NCI-H1092 (cell line): Measurements from ENCODE around the gene FURIN.
"Not testable (repeated sequence)": the region's sequence is repeated elsewhere in the genome, so short reads cannot be mapped to it uniquely, and the experiment has no call there.

Source experiments
- DNase-seq: peaks from one replicate; lab custom pipeline; 2025; lab: John Stamatoyannopoulos, UW

FURIN gene

GRCh38 chr15:90868261-90868689 lies at the start of gene FURIN:
Gene FURIN, plus strand, starts transcription at chr15:90868588. Its CDS starts 7,153 bp downstream, at chr15:90875741.
- DNase-seq: no peak

- DNase-seq: no peak
These were observed 49.0 kb upstream of the FURIN start for GRCh38 chr15:90819390-90819789.

- DNase-seq: no peak
These were observed 48.5 kb upstream of the FURIN start for GRCh38 chr15:90819850-90820249.

DNA sequence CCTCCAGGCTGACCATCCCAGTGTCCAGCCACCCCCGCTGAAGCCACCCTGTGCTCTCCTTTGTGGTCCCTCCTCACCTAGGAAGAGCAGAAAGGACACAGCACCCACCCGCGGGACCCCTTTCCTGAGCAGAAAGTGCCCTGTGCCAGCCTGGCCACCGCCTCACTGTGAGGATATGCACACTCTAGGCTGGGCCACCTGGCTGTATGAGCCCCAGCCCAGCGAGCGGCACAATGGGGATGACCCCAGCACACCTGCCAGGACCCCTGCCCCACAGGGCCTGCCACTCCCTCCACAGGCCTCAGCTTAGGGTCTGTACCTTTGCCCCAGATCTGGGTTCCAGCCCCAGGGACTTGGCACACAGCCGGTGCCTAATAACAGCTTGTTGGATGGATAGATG lies 47.9 kb upstream of the FURIN start:
- no peak for DNase-seq

DNA sequence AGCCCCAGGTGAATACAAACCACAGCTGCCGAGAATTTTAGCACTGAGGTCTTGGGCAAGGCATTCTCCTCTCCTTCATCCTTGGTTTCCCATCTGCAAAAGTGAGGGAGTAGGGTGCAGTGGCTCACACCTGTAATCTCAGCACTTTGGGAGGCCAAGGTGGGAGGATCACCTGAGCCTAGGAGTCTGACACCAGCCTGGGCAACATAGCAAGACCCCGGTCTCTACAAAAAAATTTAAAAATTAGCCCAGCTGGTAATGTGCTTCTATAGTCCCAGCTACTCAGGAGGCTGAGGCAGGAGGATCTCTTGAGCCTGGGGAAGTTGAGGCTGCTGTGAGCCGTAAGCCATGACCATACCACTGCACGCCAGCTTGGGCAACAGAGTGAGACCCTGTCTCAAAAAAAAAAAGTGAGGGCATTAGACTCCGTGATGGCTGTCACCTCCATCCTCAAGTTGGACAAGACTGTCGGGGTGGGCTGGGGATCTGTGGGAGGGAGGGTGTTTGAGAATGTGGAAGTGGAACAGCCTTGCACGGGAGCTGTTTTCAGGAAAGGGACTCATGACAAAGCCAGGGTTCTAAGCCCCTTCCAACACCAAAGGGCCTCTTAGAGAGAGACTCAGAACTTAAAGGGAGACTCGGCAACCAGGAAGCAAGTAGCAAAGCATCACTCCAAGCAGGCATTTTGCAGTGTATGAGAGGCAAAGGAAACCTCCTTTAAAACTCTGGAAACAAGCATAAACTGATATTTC lies 46.0 kb upstream of the FURIN start:
- DNase-seq: no peak

DNA sequence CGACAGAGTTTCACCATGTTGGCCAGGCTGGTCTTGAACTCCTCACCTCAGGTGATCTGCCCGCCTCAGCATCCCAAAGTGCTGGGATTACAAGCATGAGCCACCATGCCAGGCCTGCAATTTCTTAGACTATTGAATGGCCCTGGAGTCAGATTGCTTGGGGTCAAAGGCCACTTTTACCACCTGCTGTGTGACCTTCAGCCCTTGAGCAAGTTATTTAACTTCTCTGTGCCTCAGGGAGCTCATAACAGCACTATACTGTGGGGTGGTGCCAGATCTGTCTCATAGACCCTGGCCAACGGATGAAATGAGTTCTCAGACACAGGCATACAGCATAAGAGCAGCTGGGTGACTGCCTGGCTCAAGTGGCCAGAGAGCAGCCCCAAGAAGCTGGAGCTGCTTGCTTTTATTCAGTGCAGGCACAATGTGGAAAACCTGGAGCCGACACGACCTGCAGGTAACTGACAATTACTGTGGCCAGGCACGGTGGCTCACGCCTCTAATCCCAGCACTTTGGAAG lies 44.9 kb upstream of the FURIN start:
- no peak for DNase-seq

GRCh38 chr15:90825115-90825899 lies 43.1 kb upstream of the FURIN start:
- not testable (repeated sequence) for DNase-seq

DNA sequence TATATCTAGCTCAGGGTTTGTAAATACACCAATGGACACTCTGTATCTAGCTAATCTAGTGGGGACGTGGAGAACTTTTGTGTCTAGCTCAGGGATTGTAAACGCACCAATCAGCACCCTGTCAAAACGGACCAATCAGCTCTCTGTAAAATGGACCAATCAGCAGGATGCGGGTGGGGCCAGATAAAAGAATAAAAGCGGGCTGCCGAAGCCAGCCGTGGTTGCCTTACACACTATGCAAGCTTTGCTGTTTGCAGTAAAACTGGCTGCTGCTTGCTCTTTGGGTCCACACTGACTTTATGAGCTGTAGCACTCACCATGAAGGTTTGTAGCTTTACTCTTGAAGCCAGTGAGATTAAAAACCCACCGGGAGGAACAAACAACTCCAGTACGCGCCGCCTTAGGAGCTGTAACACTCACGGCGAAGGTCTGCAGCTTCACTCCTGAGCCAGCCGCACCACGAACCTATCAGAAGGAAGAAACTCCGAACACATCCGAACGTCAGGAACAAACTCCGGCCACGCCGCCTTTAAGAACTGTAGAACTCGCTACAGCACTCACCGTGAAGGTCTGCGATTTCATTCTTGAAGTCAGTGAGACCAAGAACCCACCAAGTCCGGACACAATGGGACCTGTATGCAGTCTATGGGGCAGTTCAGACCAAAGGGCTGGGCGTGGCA lies 42.0 kb upstream of the FURIN start:
- not testable (repeated sequence) for DNase-seq

- no peak for DNase-seq
These were observed 41.4 kb upstream of the FURIN start for GRCh38 chr15:90826886-90827435.

DNA sequence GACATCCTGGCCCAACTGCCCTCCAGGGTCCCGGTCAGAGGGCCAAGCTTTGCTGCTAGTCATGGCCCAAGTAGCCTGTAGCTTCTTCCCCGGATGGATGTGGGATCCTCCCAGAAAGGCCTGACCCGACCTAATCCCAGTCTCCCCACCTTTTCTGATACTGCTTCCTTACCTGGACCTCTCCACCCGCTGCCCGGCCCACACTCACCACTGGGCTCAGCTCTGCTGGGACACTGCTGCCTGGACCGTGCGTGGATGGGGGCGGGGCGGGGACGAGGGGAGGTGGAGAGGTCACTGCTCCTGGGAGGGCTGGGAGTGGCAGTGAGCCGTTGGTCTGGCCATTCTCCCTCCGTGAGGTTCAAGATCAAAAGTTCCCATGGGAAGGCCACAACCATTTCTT lies 40.3 kb upstream of the FURIN start:
- DNase-seq: no peak

GRCh38 chr15:90829126-90829525 lies 39.3 kb upstream of the FURIN start:
- DNase-seq: no peak

DNA sequence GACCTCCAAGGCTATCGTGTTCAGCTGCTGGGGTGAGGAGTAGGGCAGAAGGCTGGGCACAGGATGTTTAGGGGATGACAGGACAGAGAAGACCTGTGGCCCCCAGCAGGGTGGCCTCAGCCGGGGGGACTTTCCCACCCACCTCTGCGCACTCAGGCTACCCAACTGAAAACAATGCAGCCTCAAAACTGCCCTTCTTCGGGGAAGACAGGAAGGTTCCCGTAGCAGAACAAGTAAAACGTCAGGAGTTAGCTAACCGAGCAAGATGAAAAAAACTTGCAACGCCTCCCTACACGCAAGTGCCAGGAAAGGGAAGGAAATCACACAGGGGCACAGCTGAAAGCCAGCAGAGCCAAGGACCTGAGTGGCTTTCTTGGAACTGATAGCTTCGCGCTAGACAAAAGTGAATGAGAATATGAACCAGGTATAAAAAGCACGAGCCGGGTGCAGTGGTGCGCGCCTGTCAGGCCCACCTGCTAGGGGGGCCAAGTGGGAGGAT lies 38.4 kb upstream of the FURIN start:
- DNase-seq: no peak

DNA sequence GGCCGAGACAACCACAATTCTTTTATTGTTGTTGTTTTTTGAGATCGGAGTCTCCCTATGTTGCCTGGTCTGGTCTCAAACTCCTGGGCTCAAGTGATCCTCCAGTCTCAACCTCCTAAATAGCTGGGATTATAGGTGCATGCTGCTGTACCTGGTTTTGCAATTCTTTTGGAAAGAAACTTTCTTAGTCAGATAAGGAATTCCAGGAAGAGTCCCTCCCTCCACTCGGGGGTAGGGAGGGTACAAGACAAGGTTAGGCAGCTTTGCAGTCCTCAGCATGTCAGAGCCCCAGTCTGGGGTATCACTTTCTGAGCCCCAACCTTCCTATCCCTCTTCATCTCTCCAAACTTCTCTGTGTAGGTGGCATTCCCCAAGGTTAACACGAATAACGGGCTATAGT lies 33.8 kb upstream of the FURIN start:
- no peak for DNase-seq

GRCh38 chr15:90836296-90836871 lies 32.0 kb upstream of the FURIN start:
- DNase-seq: no peak

DNA sequence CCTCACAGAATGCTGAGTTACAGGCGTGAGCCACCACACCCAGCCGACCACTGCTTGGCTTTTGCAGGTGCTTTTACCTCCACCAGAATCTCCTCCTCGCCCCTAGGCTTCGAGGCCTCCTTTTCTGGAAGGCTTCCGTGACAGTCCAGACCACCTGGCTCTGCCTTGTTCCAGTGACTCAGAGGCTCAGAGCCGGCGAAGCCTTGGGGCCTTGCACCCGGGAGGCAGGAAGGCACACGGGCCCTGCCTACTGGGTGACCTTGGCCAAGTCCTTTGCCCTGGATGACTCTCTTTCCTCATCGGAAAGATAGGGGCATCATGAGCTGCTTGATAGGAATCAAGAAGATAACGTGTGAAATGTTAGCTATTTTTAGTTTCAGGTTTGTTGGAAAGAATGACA lies 31.3 kb upstream of the FURIN start:
- no peak for DNase-seq

GRCh38 chr15:90838139-90838538 lies 30.2 kb upstream of the FURIN start:
- no peak for DNase-seq

DNA sequence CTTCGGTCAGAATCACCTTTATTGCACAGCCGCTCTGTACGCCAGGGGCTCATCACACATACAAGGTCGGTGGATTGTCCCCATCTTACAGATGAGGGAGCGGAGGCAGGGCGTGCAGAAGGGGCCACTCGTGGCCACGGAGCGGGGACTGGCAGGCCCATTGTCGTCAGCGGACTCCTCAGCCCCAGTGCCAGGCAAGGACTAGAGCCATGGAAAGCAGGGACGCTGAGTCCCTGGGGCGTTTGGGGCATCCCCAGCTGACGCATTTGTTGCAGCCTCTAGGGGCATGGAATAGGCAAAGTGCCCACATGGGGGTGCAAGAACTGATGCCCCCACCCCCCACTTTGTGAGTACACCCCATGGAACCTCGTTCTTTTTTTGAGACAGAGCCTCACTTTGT lies 29.8 kb upstream of the FURIN start:
- DNase-seq: no peak

DNA sequence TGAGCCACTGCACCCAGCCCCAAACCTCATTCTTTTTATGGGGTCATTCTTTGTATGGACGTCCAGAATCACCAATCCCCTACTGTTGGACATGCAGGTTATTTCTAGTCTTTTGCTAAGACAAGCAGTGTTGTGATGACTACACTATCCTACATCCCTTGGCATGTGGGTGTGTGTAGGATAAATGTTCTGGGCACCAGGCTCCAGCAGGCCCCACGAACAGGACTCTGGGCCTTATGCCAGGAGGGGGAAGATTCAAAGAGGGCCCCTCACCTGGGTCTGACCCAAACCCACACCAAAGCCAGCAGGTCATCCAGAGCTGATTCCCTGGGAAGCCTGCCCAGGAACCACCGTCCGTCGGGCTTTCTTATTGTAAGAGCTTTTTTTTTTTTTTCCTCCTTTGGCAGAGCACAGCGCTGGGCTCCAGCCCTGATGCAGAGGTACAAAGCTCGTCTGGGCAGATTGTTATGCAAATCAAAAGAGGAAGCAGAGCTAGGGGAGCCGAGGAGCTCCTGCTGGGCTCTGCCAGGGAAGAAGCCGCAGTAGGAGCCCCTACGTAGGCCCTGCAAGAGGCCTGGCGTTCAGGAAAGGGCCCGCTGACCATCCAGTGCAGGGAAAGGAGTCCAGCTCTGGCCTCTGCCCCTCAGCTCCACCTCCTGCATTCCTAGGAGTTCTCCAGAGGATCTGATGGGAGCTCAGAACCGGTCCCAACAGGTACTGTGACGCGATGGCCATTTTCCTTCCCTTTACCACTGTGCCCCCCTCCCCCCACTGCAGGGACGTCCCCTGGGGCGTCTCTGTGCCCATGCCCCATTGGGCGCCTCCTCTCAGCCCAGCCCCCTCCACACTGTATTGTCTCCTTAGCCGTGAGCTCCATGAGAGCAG lies 29.0 kb upstream of the FURIN start:
- no peak for DNase-seq

- no peak for DNase-seq
These were observed 28.1 kb upstream of the FURIN start for GRCh38 chr15:90840157-90840855.

- no peak for DNase-seq
These were observed 27.4 kb upstream of the FURIN start for GRCh38 chr15:90840954-90841353.
